HG02840 (cell line): ENCODE results near the gene FABP1.

Experiments used
- ATAC-seq: cut with Tn5 transposase; IDR thresholded peaks from one replicate; pipeline ENCODE4 v1.9.1; 2021; ENCODE audit warnings: mild to moderate bottlenecking, moderate library complexity, moderate number of reproducible peaks; ENCODE audit not compliant: unreplicated experiment, low FRiP score

Gene FABP1

DNA sequence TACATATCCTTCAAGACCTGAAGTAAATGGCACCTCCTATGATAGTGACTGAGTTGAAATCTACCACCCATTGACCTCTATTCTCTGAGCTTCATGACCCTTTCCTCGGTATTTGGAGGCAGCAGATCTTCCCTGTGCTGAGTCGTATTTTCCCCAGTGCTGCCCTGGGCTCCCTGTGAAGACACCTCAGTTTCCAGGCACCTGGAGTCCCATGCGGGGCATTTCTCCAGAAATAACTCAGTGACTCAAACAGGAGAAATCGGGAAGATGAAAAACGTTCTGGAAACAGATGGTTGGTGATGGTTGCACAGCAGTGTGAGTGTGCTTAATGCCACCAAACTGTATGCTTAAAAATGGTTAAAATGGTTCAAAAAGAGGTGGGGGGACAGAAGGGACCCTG, 42.3 kb downstream of the FABP1 start:
- ATAC-seq = no peak

DNA sequence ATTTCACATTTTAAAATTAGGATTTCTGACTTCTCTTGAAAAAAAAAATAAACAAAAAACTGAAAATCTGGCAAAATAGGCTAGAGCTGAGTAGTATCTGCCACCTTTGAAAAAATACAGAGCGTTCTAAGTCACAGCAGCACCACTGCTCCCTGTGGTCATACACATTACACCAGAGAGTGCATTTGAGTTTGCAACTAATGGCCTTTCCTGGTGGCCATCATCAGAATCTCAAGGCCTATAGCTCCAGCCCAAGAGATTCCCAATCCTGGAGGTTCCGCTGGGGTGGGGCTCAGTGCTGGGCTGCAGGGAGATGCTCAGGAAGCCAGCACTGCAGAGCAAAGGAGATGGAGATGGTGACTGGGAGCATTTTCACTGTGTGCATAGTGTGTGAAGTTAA, 42.8 kb downstream of the FABP1 start:
- ATAC-seq = no peak

DNA sequence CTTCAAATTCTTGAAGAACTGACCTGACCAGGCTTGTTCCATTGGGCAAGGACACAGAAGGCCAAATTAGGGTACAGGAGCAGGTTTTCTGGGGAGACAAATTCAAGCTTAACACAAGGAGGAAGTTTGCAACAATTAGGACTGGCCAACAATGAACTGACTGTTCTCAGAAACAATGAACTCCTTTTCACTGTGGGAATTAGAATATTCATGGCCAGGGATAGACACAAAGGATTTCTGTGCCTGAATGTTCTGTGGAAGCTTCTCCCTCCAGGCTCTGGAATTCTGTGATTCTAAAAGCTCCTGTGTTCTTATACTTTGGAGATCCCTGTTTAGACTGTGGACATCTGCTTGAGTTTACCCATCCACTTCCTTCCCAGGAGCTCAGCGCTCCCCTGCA, 45.1 kb downstream of the FABP1 start:
- no peak for ATAC-seq

DNA sequence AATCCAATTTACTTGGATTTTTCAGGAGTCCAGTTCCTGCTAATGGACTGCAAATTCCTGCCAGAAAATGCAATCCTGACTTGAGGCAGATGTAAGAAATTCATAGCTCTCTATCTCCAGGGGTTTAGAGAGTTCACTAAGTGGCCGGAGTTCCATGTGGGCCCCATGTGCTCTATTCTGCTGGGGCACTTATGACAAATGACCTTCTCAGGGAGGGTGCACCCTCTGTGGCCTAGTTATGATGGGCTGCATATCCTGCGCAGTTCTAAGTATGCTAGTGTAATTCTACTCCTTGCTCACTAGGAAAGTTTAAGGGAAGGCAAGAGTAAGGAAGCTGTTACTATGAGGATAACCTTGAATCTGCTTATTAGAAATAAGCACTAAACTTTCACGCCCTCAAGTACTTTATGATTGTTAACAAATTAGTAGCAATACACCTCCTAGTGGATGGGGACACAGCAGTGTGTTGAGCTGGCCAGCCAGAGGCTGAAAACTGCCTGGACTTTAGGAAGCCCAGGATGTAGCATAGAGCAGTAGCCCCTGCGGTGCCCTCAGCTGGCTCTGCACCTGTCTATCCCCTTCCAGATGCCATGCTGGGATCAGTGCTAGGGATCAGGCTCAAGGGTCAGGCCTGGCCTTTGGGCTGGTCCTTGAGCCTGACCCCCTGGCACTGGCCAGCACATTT, 45.8 kb downstream of the FABP1 start:
- ATAC-seq = no peak

DNA sequence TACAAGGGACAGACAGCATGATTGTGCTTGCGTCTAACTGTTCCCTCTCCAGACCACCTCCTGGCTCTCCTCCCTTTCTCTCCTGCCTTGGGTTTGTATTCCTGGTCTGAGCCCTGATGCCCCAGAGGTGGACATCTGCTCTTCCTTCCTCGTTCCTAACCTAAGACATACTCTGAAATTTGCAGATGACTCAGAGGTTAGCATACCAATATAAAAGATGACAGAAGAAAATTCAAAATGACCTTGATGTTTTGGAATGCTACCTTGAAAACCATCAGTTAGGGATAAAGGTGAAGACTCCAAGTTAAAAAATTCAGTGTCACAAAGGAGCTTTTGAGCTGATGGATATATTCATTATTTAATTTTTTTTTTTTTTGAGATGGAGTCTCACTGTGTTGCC, 47.3 kb downstream of the FABP1 start:
- no peak for ATAC-seq

DNA sequence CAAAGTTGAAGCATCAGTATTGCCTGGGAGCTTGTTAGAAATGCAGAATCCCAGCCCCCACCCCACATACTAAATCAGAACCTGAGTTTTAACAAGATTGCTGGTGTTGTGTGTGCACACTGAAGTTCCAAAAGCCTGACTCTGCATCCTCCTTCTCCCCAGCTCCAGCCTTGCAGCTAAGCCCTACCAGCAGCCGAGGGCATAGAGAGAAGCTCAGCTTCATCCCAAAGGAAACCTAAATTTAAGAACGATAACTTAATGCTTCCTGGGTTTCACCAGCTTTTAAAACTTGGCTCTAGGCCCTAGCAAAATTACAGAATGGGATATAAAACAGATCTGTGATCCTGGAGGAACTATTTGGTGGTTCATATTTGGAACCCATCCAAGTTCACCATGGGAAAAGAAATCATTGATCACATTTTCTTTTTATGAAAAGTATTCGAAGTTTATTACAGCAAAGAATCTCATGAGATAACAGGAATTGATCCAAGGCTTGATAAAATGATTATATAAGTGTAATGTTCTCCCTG, 49.2 kb downstream of the FABP1 start:
- ATAC-seq = no peak

DNA sequence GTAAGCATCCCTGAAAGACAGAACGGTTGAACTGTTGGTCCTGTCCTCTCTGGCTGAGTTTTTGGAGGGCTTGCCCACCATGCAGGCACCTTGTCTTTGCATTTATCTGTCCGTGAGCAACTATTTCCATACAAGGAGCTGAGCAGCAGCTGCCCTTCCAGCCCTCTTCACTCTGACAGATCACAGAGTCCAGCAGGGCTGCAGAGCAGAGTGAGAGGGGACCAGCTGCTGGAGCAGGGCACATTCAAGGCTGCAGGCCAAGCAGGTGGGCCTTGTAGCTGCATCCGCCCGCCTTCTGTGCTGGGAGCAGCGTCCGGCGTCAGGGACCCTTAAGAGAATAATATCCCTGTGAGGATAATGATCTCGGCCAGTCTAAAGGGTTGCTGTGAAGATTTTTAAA, 50.8 kb downstream of the FABP1 start:
- no peak for ATAC-seq

DNA sequence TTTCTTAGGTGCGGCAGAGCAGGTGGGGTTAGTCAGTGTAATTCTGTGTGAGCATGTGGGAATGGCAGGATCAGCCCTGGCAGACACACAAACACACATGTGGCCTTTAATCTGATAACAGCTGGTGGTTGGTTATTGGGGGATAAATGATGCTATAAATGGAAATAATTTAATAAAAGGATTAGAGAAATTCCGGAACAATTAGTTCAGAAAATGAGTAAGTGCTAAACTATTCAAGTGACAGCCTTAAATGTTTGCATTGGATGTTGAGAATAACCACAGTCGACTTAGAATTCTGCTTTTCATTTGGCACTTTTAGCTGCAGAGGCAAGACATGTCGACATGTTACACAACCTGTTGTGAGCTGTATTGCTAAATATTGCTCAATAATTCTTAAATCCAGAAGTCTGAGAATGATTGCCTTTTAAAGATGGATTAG, 53.0 kb downstream of the FABP1 start:
- ATAC-seq = no peak

DNA sequence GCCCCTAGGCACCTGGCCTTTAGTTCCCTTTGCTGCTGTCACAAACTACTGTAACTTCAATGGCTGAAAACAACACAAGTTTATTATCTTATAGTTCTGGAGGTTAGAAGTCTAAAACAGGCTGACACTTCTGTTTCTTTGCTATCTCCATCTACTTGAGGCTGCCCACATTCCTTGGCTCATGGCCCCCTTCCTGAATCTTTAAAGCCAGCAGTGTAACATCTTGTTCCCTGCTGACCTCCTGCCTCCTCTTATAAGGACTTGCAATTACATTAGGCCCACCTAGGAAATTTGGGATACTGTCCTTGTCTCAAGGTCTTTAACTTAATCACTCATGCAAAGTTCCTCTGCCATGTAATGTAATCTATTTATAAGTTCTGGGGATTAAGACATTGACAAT, 53.7 kb downstream of the FABP1 start:
- ATAC-seq = no peak
